GM18858 (cell line): ENCODE data around the gene OXSM.

Source experiments
- ATAC-seq: cut with Tn5 transposase; IDR thresholded peaks from one replicate; pipeline ENCODE4 v1.9.1; 2021; ENCODE audit not compliant: unreplicated experiment

OXSM gene

GRCh38 chr3:25789596-25790556 is at the start of gene OXSM:
OXSM (plus strand) TSS chr3:25790090; CDS start chr3:25791021, 931 bp downstream.
- peak; percentile 86 for ATAC-seq

GRCh38 chr3:25744470-25744869 is 45.4 kb upstream of the OXSM start:
- no peak for ATAC-seq

- no peak for ATAC-seq
Observed at GRCh38 chr3:25747033-25747432, 42.9 kb upstream of the OXSM start.

GRCh38 chr3:25748189-25748588 is 41.7 kb upstream of the OXSM start:
- no peak for ATAC-seq

- no peak for ATAC-seq
Observed at GRCh38 chr3:25749031-25749581, 40.8 kb upstream of the OXSM start.

- no peak for ATAC-seq
Observed at GRCh38 chr3:25751048-25751447, 38.8 kb upstream of the OXSM start.

- ATAC-seq = no peak
Observed at GRCh38 chr3:25751725-25752124, 38.2 kb upstream of the OXSM start.

- peak; percentile 98 for ATAC-seq
Observed at GRCh38 chr3:25768851-25769250, 21.0 kb upstream of the OXSM start.

GRCh38 chr3:25775936-25776335 is 14.0 kb upstream of the OXSM start:
- peak; percentile 81 for ATAC-seq

- ATAC-seq = no peak
Observed at GRCh38 chr3:25780618-25781017, 9.3 kb upstream of the OXSM start.

GRCh38 chr3:25781145-25781757 is 8.6 kb upstream of the OXSM start:
- no peak for ATAC-seq

- peak; percentile 67 for ATAC-seq
Observed at GRCh38 chr3:25781758-25782594, 7.9 kb upstream of the OXSM start.

- no peak for ATAC-seq
Observed at GRCh38 chr3:25782636-25782937, 7.3 kb upstream of the OXSM start.

- peak; percentile 57 for ATAC-seq
Observed at GRCh38 chr3:25782938-25783660, 6.8 kb upstream of the OXSM start, which contains the start of gene NGLY1. NGLY1 (minus strand) TSS chr3:25783443; CDS start chr3:25783390, 53 bp downstream.

- peak; percentile 6 for ATAC-seq
Observed at GRCh38 chr3:25783661-25784512, 6.0 kb upstream of the OXSM start.

- no peak for ATAC-seq
Observed at GRCh38 chr3:25784971-25785370, 4.9 kb upstream of the OXSM start.

GRCh38 chr3:25785826-25786225 is 4.1 kb upstream of the OXSM start:
- no peak for ATAC-seq

- ATAC-seq = no peak
Observed at GRCh38 chr3:25787689-25788088, 2.2 kb upstream of the OXSM start.

GRCh38 chr3:25789209-25789595 is 688 bp upstream of the OXSM start:
- ATAC-seq = no peak

- no peak for ATAC-seq
Observed at GRCh38 chr3:25801786-25802185, 11.9 kb downstream of the OXSM start.
